GM12892 (cell line): ENCODE measurements around the gene SEZ6L2.
"Not testable (repeated sequence)": the region's sequence is repeated elsewhere in the genome, so short reads cannot be mapped to it uniquely, and the experiment has no call there.

Experiments used
- DNase-seq: peaks from one replicate; pipeline ENCODE4 v3.0.0; 2011; ENCODE audit not compliant: insufficient read length
- FAIRE-seq: peaks from 2 replicates; lab custom pipeline; 2011; peaks lifted over from hg19 to GRCh38; lab: Jason Lieb, UNC
- POLR2A ChIP-seq: IDR thresholded peaks from 2 replicates; pipeline ENCODE4 v1.6.1; 2011; ENCODE audit warnings: low read depth, low read length, control low read depth
- POLR2AphosphoS5 ChIP-seq: IDR thresholded peaks from 2 replicates; pipeline ENCODE4 v1.6.1; 2011; ENCODE audit warnings: low read depth, low read length, control low read depth
- TAF1 ChIP-seq: IDR thresholded peaks from 2 replicates; pipeline ENCODE4 v1.6.1; 2011; ENCODE audit warnings: low read depth, mild to moderate bottlenecking, control low read depth, low read length, borderline replicate concordance

Gene SEZ6L2

DNA sequence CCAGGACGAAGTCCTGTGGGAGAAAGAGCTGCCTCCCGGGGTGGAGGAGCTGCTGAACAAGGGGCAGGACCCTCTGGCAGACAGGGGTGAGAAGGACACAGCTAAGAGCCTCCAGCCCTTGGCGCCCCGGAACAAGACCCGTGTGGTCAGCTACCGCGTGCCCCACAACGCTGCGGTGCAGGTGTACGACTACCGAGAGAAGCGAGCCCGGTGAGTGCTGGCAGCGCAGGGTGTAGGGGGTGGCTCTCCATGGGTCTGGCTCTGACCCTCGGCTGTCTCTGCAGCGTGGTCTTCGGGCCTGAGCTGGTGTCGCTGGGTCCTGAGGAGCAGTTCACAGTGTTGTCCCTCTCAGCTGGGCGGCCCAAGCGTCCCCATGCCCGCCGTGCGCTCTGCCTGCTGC, 57.7 kb downstream of the SEZ6L2 start:
- DNase-seq (no peak), FAIRE-seq (no peak)
- TF ChIP-seq TAF1 (no peak), POLR2AphosphoS5 (no peak), POLR2A (no peak)

DNA sequence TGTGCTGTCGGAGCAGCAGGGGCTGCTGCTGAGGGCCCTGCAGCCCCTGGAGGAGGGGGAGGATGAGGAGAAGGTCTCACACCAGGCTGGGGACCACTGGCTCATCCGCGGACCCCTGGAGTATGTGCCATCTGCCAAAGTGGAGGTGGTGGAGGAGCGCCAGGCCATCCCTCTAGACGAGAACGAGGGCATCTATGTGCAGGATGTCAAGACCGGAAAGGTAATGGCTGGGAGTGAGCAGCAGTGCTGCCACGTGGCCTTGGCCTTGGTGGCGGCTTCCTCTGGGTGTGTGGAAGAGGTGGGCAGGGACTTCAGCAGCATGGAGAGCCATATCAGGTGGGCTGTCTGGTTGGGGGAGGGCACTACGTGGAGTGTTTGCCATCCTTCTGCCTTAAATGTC, 59.1 kb downstream of the SEZ6L2 start:
- FAIRE-seq (no peak), DNase-seq (no peak)
- TF ChIP-seq TAF1, result no peak
- TF ChIP-seq POLR2A, result no peak
- TF ChIP-seq POLR2AphosphoS5, result no peak

DNA sequence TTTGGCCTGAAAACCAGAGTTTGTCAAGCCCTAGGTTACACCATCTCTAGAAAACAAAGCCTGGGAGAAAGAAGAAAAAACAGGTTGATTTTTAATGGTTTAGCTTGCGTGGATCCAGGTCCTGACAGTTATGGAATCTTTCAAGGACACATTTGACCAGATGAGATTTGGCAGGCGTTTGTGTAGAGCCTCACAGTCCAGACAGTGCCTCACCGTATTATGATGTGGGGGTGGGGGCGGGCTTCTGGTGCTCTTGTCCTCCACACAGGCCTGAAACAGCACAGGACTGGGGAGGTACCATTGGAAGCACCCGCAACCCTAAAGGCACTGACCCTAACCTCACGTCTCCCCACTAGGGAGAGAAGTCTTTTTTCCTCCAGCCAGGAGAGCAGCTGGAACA, 59.5 kb downstream of the SEZ6L2 start:
- TF ChIP-seq TAF1 (no peak), POLR2AphosphoS5 (no peak)
- no peak for DNase-seq
- no peak for FAIRE-seq

DNA sequence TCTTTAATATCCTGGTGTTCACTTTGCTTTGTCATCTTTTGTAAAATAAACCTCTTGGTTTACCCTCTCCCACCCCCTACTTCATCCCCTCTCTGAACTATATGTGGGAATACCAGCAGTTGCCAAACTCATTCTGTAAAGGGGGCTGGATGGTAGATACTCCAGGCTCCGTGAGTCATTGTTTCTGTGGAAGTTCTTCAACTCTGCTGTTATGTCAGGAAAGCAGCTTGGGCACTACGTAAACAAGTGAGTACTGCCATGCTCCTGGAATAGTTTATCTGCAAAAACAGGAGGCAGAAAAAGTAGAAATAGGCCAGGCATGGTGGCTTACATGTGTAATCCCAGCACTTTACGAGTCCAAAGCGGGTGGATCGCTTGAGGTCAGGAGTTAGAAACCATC, 61.5 kb downstream of the SEZ6L2 start:
- DNase-seq (no peak), FAIRE-seq (no peak)
- no peak for TF ChIP-seq POLR2AphosphoS5
- no peak for TF ChIP-seq TAF1
- TF ChIP-seq POLR2A, result no peak

DNA sequence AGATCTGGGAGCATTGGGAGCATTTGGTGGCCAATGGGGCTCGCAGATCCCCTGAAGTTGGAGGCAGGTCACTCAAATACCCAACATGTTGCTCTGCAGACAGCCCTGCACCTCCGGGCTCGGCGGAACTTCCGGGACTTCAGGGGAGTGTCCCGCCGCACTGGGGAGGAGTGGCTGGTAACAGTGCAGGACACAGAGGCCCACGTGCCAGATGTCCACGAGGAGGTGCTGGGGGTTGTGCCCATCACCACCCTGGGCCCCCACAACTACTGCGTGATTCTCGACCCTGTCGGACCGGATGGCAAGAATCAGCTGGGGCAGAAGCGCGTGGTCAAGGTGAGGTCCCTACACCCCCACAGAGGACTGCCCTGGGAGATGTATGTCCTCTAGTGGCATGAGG, 62.7 kb downstream of the SEZ6L2 start:
- DNase-seq (no peak), FAIRE-seq (no peak)
- TF ChIP-seq POLR2A, result no peak
- no peak for TF ChIP-seq TAF1
- TF ChIP-seq POLR2AphosphoS5, result no peak

DNA sequence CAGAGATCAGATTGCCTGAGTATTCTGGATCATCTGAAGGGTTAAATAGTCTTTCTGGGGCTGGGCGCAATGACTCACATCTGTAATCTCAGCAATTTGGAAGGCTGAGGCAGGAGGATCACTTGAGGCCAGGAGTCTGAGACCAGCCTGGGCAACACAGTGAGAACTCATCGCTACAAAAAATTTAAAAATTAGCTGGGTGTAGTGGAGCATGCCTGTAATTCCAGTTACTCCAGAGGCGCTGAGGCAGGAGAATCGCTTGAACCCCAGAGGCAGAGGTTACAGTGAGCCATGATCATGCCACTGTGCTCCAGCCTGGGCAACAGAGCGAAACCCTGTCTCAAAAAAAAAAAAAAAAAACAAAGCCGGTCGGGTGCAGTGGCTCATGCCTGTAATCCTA, 63.4 kb downstream of the SEZ6L2 start:
- FAIRE-seq (no peak), DNase-seq (no peak)
- TF ChIP-seq POLR2AphosphoS5 (no peak), POLR2A (no peak), TAF1 (no peak)

DNA sequence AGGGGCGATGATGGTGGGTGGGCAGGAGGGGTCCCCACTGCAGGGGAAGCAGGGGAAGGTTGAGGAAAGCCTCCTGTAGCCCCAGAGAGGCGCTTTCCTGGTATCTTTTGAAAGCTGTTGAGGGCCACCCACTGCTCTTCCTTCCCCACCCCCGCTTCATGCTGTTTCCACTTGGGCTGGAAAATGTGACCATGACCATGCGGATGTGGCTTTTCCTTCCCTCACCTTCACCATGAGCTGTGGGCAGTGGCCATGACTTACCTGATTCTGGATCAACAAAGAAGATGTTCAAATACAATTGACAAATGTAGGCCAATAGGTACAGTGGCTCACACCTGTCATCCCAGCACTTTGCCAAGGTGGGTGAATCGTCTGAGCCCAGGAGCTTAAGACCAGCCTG, 65.3 kb downstream of the SEZ6L2 start:
- DNase-seq (no peak), FAIRE-seq (no peak)
- TF ChIP-seq POLR2A (no peak), POLR2AphosphoS5 (no peak), TAF1 (no peak)

DNA sequence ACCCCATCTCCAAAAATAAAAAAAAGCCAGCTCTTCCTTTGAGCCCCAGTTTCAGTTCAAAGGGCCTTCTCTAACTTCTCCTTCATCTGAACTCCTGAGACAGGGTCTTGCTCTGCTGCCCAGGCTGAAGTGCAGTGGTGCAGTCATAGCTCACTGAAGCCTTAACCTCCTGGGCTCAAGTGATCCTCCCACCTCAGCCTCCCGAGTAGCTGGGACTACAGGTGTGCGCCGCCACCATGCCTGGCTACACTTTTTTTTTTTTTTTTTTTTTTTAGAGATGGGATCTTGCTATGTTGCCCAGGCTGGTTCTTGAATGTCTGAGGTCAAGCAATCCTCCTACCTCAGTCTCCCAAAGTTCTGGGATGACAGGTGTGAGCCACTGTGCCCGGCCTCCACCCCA, 66.1 kb downstream of the SEZ6L2 start:
- not testable (repeated sequence) for DNase-seq, FAIRE-seq

DNA sequence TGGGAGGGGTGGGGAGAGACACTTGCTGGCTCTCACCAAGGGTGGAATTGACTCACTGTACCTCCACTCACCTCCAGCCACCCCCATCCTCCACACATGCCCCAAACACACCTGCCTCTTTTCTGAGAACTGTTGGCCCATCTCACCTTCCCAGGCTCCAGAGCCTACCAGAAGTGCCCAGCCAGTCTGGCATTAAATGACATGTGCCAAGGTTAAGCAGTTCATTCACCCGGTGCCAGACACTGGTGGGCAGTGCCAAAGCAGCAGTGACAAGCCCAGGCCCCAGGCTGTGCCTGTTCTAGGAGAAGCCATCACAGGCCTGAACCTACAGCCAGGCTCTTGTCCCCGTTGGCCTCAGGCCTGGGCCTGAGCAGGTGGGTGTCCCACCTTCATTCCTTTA, 67.9 kb downstream of the SEZ6L2 start:
- TF ChIP-seq POLR2AphosphoS5 (no peak), POLR2A (no peak), TAF1 (no peak)
- DNase-seq (no peak), FAIRE-seq (no peak)

DNA sequence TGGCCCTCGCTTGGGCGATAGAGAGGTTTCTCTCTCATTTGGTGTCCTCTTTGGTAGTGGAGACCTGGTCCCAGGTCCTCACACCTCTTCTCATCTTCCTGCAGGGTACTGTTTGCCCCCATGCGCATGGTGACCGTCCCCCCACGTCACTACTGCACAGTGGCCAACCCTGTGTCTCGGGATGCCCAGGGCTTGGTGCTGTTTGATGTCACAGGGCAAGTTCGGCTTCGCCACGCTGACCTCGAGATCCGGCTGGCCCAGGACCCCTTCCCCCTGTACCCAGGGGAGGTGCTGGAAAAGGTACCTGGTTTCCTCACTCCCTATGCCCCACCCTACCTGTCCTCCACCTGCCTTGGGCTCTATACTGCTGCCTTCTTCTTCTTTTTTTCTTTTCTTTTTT, 68.6 kb downstream of the SEZ6L2 start:
- TF ChIP-seq POLR2AphosphoS5, result no peak
- DNase-seq, result no peak
- FAIRE-seq, result no peak

DNA sequence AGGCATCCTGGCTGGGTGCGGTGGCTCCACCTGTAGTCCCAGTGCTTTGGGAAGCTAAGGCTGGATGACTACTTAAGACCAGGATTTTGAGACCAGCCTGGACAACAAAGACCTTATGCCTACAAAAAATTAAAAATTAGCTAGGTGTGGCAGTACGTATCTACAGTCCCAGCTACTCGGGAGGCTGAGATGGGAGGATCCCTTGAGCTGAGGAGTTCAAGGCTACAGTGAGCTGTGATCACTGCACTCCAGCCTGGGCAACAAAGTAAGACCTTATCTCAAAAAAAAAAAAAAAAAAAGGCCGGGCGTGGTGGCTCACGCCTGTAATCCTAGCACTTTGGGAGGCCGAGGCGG, 73.0 kb downstream of the SEZ6L2 start:
- DNase-seq (no peak), FAIRE-seq (no peak)
- TF ChIP-seq POLR2AphosphoS5 (no peak), TAF1 (no peak), POLR2A (no peak)

DNA sequence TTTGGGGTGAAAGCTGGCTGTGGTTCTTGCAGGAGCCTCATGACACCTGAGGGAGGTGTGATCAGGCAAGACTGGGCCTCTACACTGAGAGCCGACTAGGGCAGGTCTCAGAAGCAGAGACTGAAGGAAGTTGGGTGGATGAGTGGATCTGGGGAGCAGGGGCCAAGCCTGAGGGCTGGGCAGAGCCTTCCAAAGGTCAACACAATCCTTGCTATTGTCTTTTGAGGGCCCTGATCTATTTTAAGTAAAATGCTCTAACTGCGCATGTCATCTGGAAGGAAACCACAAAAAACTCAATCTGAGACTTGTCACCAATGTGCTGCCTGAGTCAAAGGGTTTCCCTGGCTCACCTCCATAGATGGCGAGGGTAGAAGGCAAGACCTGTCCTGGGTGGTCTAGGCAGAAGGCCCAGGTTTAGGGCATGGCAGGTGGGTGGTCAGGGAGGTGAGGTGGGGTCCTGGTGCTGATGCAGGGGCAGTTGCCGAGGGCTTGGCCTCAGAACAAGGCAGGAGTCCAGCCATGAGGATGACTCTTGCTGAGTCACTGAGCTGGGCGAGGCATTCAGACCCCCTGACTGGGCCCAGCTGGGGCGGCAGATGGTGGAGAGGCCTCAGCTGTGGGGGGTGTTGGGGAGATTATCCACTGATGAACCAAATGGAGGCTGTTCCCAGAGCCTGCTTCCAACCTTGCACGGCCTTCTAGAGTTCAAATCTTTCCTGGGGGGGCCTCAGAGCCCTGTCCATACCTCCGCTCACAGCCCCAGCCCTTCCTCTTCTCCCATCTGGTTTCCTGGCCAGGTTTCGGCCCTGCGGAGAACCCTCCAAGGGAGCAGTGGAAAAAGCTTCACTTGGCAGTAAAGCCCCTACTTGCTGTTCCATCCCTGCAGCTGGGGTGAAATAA, 74.0 kb downstream of the SEZ6L2 start:
- no peak for FAIRE-seq
- DNase-seq, result peak; percentile 72
- TF ChIP-seq POLR2A, result no peak; the same call in 1 of the 2 replicates
- TF ChIP-seq POLR2AphosphoS5, result no peak
- no peak for TF ChIP-seq TAF1
